B cell (primary cell): Measurements from ENCODE around the gene C17orf67. TPM values are rescaled to one million over a fixed set of nuclear protein-coding genes. Genes with fewer than 3 reads are reported as not detected.

Experiments
- ATAC-seq: fragments of 200-7000 bp; cut with Tn5 transposase; one replicate; pipeline ENCODE4 v1.10.0; 2021; ENCODE audit warnings: low read depth, mild to moderate bottlenecking, moderate number of reproducible peaks, moderate library complexity
- CTCF ChIA-PET: fragments of 350-600 bp; sonication (Branson Sonifier 250); formaldehyde crosslinking; loops from one replicate; lab custom pipeline; 2021; ENCODE audit warnings: antibody characterized with exemption, inconsistent platforms; lab: Charles Lee
- POLR2A ChIA-PET: fragments of 350-600 bp; sonication (Branson Sonifier 250); formaldehyde crosslinking; loops from one replicate; lab custom pipeline; 2021; ENCODE audit warnings: antibody characterized with exemption; lab: Charles Lee
- DNase-seq: peaks from one replicate; pipeline ENCODE4 v3.0.0; 2013
- H2AFZ ChIP-seq: 2 replicates; pipeline ENCODE4 v1.6.1; 2012; ENCODE audit warnings: mild to moderate bottlenecking, low read depth, low read length; ENCODE audit not compliant: insufficient read depth, poor library complexity, severe bottlenecking
- H3K27ac ChIP-seq, 2 donors: 1 replicate in 1 of 2; 2 replicates in 1 of 2; pipeline ENCODE4 v1.5.1; 2012 to 2013; ENCODE audit warnings: low read length in 2 of 2, mild to moderate bottlenecking in 2 of 2, moderate library complexity in 1 of 2
- H3K27me3 ChIP-seq, 4 experiments: fragments of 200-600 bp in 1 of 4; sonication (generic) in 1 of 4; replicated peaks in 1 of 4; 1 replicate in 2 of 4; 2 replicates in 2 of 4; pipeline versions ENCODE4 v1.6.1 to v1.7.0; 2013 to 2016; ENCODE audit warnings: low read length in 3 of 4, mild to moderate bottlenecking in 2 of 4, mixed read lengths in 1 of 4, moderate library complexity in 1 of 4; ENCODE audit not compliant: insufficient read depth in 4 of 4, control insufficient read depth in 3 of 4; ENCODE audit errors: control extremely low read depth in 1 of 4
- H3K36me3 ChIP-seq, 2 experiments: replicated peaks in 1 of 2; 1 replicate in 1 of 2; 2 replicates in 1 of 2; pipeline versions ENCODE4 v1.6.1 to v1.7.1; 2013; ENCODE audit warnings: low read length in 1 of 2; ENCODE audit not compliant: insufficient read depth in 2 of 2, control insufficient read depth in 1 of 2; ENCODE audit errors: control extremely low read depth in 1 of 2, extremely low read depth in 1 of 2
- H3K4me1 ChIP-seq, 2 donors: fragments of 200-600 bp in 1 of 2; sonication (generic) in 1 of 2; 1 replicate in 1 of 2; 2 replicates in 1 of 2; pipeline versions ENCODE4 v1.5.1 to v1.6.1; 2013 to 2017; ENCODE audit warnings: low read length in 2 of 2; ENCODE audit not compliant: control insufficient read depth in 2 of 2, insufficient read depth in 2 of 2
- H3K4me2 ChIP-seq: replicated peaks from 2 replicates; pipeline ENCODE3; 2012; ENCODE audit warnings: mild to moderate bottlenecking, low read depth, low read length; ENCODE audit not compliant: poor library complexity, severe bottlenecking
- H3K4me3 ChIP-seq, 5 experiments: fragments of 200-600 bp in 1 of 5; sonication (generic) in 1 of 5; 1 replicate in 3 of 5; 2 replicates in 2 of 5; pipeline versions ENCODE4 v1.5.1 to v1.7.0; 2011 to 2016; ENCODE audit warnings: low read length in 4 of 5, mild to moderate bottlenecking in 4 of 5, low read depth in 2 of 5, control low read depth in 1 of 5, moderate library complexity in 1 of 5; ENCODE audit not compliant: insufficient read depth in 1 of 5; ENCODE audit errors: control extremely low read depth in 1 of 5, extremely low read depth in 1 of 5
- H3K79me2 ChIP-seq: fragments of 200-600 bp; sonication (generic); one replicate; pipeline ENCODE4 v1.6.0; 2016; ENCODE audit warnings: low read length; ENCODE audit not compliant: control insufficient read depth, insufficient read depth
- H3K9ac ChIP-seq: fragments of 200-600 bp; sonication (generic); 2 replicates; pipeline ENCODE4 v1.6.1; 2017; ENCODE audit warnings: mild to moderate bottlenecking, low read length, moderate library complexity
- H3K9me3 ChIP-seq, 3 donors: one replicate each; pipeline versions ENCODE4 v1.6.1 to v1.7.1; 2013; ENCODE audit warnings: low read length in 2 of 3; ENCODE audit not compliant: control insufficient read depth in 2 of 3, insufficient read depth in 1 of 3; ENCODE audit errors: control extremely low read depth in 1 of 3
- H4K20me1 ChIP-seq: 2 replicates; pipeline ENCODE4 v1.6.0; 2012; ENCODE audit warnings: mild to moderate bottlenecking, low read length; ENCODE audit not compliant: insufficient read depth, control insufficient read depth, poor library complexity, severe bottlenecking
- H3K27ac Mint-ChIP-seq: one replicate; pipeline ENCODE4 v1.8.0; 2021; ENCODE audit warnings: mixed read lengths
- H3K27me3 Mint-ChIP-seq: one replicate; pipeline ENCODE4 v1.8.0; 2021; ENCODE audit warnings: mixed read lengths
- H3K4me1 Mint-ChIP-seq: one replicate; pipeline ENCODE4 v1.8.0; 2021; ENCODE audit warnings: mixed read lengths
- H3K4me3 Mint-ChIP-seq: one replicate; pipeline ENCODE4 v1.8.0; 2021; ENCODE audit warnings: mixed read lengths
- H3K9me3 Mint-ChIP-seq: one replicate; pipeline ENCODE4 v1.8.0; 2022; ENCODE audit warnings: mixed read lengths; ENCODE audit not compliant: insufficient read depth
- CTCF ChIP-seq: fragments of 200-600 bp; IDR thresholded peaks from one replicate; pipeline ENCODE4 v1.8.0; 2022; ENCODE audit warnings: antibody characterized with exemption, mild to moderate bottlenecking
- EZH2 ChIP-seq: IDR thresholded peaks from 2 replicates; pipeline ENCODE4 v1.6.1; 2012; ENCODE audit warnings: borderline replicate concordance, low read depth, mild to moderate bottlenecking, moderate library complexity, low read length; ENCODE audit not compliant: insufficient read depth, poor library complexity, severe bottlenecking
- WGBS: methylation state at CpG from one replicate; pipeline ENCODE4 v1.1.5; 2013; ENCODE audit warnings: missing lambda C conversion rate; ENCODE audit not compliant: insufficient coverage; 5-methylcytosine and 5-hydroxymethylcytosine counted together
- intact Hi-C: fragments of 100-400 bp; cut with micrococcal nuclease; formaldehyde crosslinking; loops from one replicate; pipeline ENCODE4 v1.10.0; 2022
- polyA plus RNA-seq: library from polyadenylated mRNA; depleted of rRNA; stranded (reverse); fragments of >200 nt; gene quantifications from 2 replicates; pipeline ENCODE4 v1.2.3, GENCODE V29; 2012
- total RNA-seq, 2 donors: library from RNA; stranded (reverse); fragments of 120-200 nt in 1 of 2; gene quantifications; 1 replicate in 1 of 2; 2 replicates in 1 of 2; pipeline versions ENCODE4 v1.2.3 to v1.2.4, GENCODE V29; 2013 to 2022

The C17orf67 gene
- total and polyA plus RNA-seq, 2 donors (not counting 1 experiment from before 2014, with no cell fraction given): 5.0 to 10.0 TPM

GRCh38 chr17:56785405-56785804, 48.3 kb downstream of the C17orf67 start:
- 94% methylated on average over 3 of the region's 5 CpGs for WGBS

GRCh38 chr17:56782338-56782737, 51.4 kb downstream of the C17orf67 start:
- Mint-ChIP-seq H3K4me3 (no peak overlapping the region), H3K4me1 (peaks cover 21% of the 10 kb centered on the region), H3K27ac (no peak overlapping the region), H3K27me3 (peaks cover 41% of the 10 kb centered on the region), H3K9me3 (no peaks in the 10 kb centered on the region)
- H3K79me2 ChIP-seq: no peaks in the 10 kb centered on the region
- H3K36me3 ChIP-seq: no peaks in the 10 kb centered on the region
- no peak for DNase-seq
- H3K4me2 ChIP-seq: no peak overlapping the region
- ATAC-seq: no peak
- CTCF ChIA-PET: interaction anchor here (4.1 kb wide), 1 partner anchor 190 kb away, joined by 36 read pairs; the partner anchor contains the start of gene NOG
- H4K20me1 ChIP-seq: no peaks in the 10 kb centered on the region
- peaks cover 17 to 19% of the 10 kb centered on the region in 2 donors for H3K4me1 ChIP-seq
- no peak overlapping the region for H3K27ac ChIP-seq
- no peaks in the 10 kb centered on the region for H3K9me3 ChIP-seq
- no peak overlapping the region for H3K9ac ChIP-seq
- POLR2A ChIA-PET: no interaction called here
- peaks cover 0 to 24% (median 4%) of the 10 kb centered on the region in 4 experiments for H3K27me3 ChIP-seq
- no peak overlapping the region for H2AFZ ChIP-seq
- no peak overlapping the region for H3K4me3 ChIP-seq
- TF ChIP-seq CTCF: no peak
- TF ChIP-seq EZH2: no peak
- intact Hi-C loops: no loop called here

More at GRCh38 chr17:56785405-56785804, 48.3 kb downstream of the C17orf67 start:
- ATAC-seq (no peak), DNase-seq (no peak)
- Histone ChIP-seq H3K9ac (no peak overlapping the region), H3K79me2 (no peaks in the 10 kb centered on the region), H2AFZ (no peak overlapping the region), H3K4me1 (peaks cover 9 to 13% of the 10 kb centered on the region in 2 donors), H3K9me3 (no peaks in the 10 kb centered on the region), H4K20me1 (no peaks in the 10 kb centered on the region), H3K4me3 (no peak overlapping the region), H3K4me2 (no peak overlapping the region), H3K27me3 (peaks cover 0 to 15% (median 4%) of the 10 kb centered on the region in 4 experiments), H3K27ac (no peak overlapping the region), H3K36me3 (no peaks in the 10 kb centered on the region)
- POLR2A ChIA-PET: no interaction called here
- TF ChIP-seq EZH2: no peak
- no peak for TF ChIP-seq CTCF
- Mint-ChIP-seq H3K27ac (no peak overlapping the region), H3K27me3 (peaks cover 19% of the 10 kb centered on the region), H3K4me3 (no peak overlapping the region), H3K4me1 (peaks cover 15% of the 10 kb centered on the region), H3K9me3 (no peaks in the 10 kb centered on the region)
- intact Hi-C loops: no loop called here
- CTCF ChIA-PET: interaction anchor here (0.7 kb wide), 1 partner anchor 141 kb away, joined by 3 read pairs; no protein-coding TSS in a partner anchor
